ENCODE data around the gene HTR3B.

Gene HTR3B

DNA sequence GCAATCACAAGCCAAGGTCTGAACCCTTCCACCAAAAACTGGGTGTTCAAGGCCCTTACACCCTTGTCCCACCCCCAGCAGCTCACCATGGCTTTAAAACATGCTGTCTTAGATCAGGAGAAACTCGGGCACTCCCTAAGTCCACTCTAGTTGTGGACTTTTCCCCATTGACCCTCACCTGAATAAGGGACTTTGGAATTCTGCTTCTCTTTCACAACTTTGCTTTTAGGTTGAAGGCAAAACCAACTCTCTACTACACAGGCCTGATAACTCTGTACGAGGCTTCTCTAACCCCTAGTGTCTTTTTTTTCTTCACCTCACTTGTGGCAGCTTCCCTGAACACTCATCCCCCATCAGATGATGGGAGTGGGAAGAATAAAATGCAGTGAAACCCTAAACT lies 85.3 kb downstream of the HTR3B start:
- Histone ChIP-seq H3K36me3 (ENCODE audit: insufficient read depth) (no peaks in the 10 kb centered on the region), H4K20me1 (ENCODE audit: insufficient read depth) (no peaks in the 10 kb centered on the region), H3K27me3 (ENCODE audit: insufficient read depth, low read depth) (no peaks in the 10 kb centered on the region), H3K4me2 (no peak overlapping the region), H3K79me2 (ENCODE audit: insufficient read depth, low read depth) (no peaks in the 10 kb centered on the region), H3K4me1 (ENCODE audit: low read depth, poor library complexity, severe bottlenecking) (no peaks in the 10 kb centered on the region), H3K4me3 (IDR thresholded peaks at IDR 0.05; ENCODE audit: insufficient read depth, low read depth, low read length) (no peak overlapping the region), H3K27ac (no peak overlapping the region), H2AFZ (ENCODE audit: low read depth) (no peak overlapping the region), H3K9ac (no peak overlapping the region)
- TF ChIP-seq, protein P1, sequence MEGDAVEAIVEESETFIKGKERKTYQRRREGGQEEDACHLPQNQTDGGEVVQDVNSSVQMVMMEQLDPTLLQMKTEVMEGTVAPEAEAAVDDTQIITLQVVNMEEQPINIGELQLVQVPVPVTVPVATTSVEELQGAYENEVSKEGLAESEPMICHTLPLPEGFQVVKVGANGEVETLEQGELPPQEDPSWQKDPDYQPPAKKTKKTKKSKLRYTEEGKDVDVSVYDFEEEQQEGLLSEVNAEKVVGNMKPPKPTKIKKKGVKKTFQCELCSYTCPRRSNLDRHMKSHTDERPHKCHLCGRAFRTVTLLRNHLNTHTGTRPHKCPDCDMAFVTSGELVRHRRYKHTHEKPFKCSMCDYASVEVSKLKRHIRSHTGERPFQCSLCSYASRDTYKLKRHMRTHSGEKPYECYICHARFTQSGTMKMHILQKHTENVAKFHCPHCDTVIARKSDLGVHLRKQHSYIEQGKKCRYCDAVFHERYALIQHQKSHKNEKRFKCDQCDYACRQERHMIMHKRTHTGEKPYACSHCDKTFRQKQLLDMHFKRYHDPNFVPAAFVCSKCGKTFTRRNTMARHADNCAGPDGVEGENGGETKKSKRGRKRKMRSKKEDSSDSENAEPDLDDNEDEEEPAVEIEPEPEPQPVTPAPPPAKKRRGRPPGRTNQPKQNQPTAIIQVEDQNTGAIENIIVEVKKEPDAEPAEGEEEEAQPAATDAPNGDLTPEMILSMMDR (conservative IDR thresholded peaks at IDR 0.05; ENCODE audit: low read depth, low read length) = no peak

DNA sequence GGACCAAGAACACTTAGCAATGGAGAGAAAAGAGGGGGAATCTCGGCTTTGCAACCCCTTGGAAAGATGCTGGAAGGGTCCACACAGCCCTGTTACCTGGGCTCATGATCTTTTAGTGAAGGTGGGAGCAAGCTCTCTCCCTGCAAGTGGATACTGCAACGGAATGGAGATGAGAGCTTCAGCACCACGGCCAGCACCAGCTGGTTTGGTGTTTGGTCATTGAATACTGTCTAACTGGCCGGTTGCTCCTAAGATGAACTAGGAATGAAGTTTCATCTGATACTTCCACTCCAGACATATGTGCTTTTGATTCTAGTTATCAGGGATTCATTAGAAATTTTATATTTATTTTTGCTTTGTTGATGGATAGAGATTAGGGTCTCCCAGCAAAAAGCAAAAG lies 86.6 kb downstream of the HTR3B start:
- no peak overlapping the region for H3K27ac ChIP-seq
- H3K4me3 ChIP-seq (IDR thresholded peaks at IDR 0.05; ENCODE audit: insufficient read depth, low read depth, low read length) = no peak overlapping the region
- TF ChIP-seq, protein P1 (conservative IDR thresholded peaks at IDR 0.05; ENCODE audit: low read depth, low read length) = no peak
- no peaks in the 10 kb centered on the region for H4K20me1 ChIP-seq (ENCODE audit: insufficient read depth)
- H3K36me3 ChIP-seq (ENCODE audit: insufficient read depth) = no peaks in the 10 kb centered on the region
- no peaks in the 10 kb centered on the region for H3K79me2 ChIP-seq (ENCODE audit: insufficient read depth, low read depth)
- H3K4me1 ChIP-seq (ENCODE audit: low read depth, poor library complexity, severe bottlenecking) = no peaks in the 10 kb centered on the region
- H3K9ac ChIP-seq = no peak overlapping the region
- H3K4me2 ChIP-seq = no peak overlapping the region
- H3K27me3 ChIP-seq (ENCODE audit: insufficient read depth, low read depth) = no peaks in the 10 kb centered on the region
- no peak overlapping the region for H2AFZ ChIP-seq (ENCODE audit: low read depth)

DNA sequence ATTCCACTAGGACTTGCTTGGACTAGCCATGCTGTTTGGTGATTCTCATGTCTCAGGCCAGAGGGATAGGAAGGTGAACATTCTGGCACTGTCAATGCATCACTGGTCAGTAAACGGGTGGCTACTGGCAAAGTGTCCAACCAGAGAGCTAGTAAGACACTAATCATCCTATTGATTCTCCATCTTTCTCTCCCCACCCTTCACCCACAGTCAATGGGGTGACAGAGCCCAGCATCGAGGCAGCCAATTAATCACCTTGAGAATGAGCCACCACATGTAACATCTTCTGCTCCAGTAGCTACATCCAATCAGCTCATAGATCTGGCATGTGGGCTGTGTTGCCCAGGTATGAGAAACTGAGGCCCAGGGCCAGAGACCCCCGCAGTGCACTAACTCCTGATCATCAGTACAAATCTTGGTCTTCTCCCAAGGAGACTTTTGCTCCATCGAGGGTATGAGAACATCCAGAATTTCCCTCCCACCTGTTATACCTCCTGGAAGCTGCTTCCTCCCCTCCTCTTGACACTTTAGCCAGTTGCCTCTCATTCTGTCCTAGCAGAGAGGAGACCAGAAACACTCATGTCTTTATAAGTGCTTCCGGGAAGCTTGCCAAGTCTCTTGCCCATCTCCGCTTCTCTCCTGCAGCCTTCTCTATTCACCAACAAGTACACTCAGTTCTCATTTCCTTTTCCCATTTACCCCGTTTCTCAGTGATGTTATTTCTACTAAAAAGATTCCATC lies 87.3 kb downstream of the HTR3B start:
- Histone ChIP-seq H3K4me2 (no peak overlapping the region), H3K36me3 (ENCODE audit: insufficient read depth) (no peaks in the 10 kb centered on the region), H2AFZ (ENCODE audit: low read depth) (no peak overlapping the region), H4K20me1 (ENCODE audit: insufficient read depth) (no peaks in the 10 kb centered on the region), H3K9ac (no peak overlapping the region), H3K79me2 (ENCODE audit: insufficient read depth, low read depth) (no peaks in the 10 kb centered on the region), H3K27ac (no peak overlapping the region), H3K4me1 (ENCODE audit: low read depth, poor library complexity, severe bottlenecking) (no peaks in the 10 kb centered on the region), H3K4me3 (IDR thresholded peaks at IDR 0.05; ENCODE audit: insufficient read depth, low read depth, low read length) (no peak overlapping the region), H3K27me3 (ENCODE audit: insufficient read depth, low read depth) (no peaks in the 10 kb centered on the region)
- TF ChIP-seq, protein P1 (conservative IDR thresholded peaks at IDR 0.05; ENCODE audit: low read depth, low read length) = no peak

DNA sequence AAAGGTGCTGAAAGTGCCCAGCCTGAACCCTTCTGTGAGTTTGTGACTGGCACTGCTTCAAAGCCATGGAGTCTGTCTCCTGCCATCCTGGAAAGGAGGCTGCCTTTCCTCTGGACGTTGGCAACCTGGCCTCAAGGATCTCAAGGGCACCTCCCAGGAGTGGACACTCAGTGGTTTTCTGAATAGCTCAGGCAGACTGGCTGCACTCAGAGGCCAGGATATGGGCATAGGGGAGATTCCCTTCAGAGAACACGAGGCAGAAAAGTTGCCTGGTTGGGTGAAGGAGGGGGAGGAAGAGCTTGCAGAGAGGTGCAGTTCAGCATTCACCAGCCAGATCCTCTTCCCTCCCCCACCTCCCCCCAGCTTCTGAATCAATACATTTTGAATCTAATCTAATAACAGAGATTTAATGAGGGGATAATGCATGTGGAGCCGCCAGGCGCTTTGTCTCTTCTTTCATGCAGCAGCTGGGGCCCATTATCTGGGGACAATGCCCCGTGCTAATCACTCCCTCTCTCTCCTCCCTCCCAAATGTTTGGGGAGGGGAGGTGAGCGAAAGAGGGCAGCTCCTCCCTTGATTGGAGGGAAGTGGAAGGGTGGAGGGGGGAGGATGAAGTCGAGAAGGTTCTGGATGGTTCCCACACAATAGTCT lies 88.0 kb downstream of the HTR3B start:
- no peaks in the 10 kb centered on the region for H3K79me2 ChIP-seq (ENCODE audit: insufficient read depth, low read depth)
- H4K20me1 ChIP-seq (ENCODE audit: insufficient read depth) = no peaks in the 10 kb centered on the region
- no peak overlapping the region for H3K27ac ChIP-seq
- no peak overlapping the region for H2AFZ ChIP-seq (ENCODE audit: low read depth)
- no peaks in the 10 kb centered on the region for H3K27me3 ChIP-seq (ENCODE audit: insufficient read depth, low read depth)
- no peaks in the 10 kb centered on the region for H3K4me1 ChIP-seq (ENCODE audit: low read depth, poor library complexity, severe bottlenecking)
- no peak overlapping the region for H3K4me3 ChIP-seq (IDR thresholded peaks at IDR 0.05; ENCODE audit: insufficient read depth, low read depth, low read length)
- no peak overlapping the region for H3K4me2 ChIP-seq
- TF ChIP-seq, protein P1 (conservative IDR thresholded peaks at IDR 0.05; ENCODE audit: low read depth, low read length) = no peak
- H3K36me3 ChIP-seq (ENCODE audit: insufficient read depth) = no peaks in the 10 kb centered on the region
- no peak overlapping the region for H3K9ac ChIP-seq
